Choroid plexus epithelial cell (primary cell): ENCODE data around the gene TBX1.
A peak's percentile ranks its signal among the peaks of the same experiment; 100 is the strongest.

Experiments used
- DNase-seq: peaks from one replicate; pipeline ENCODE4 v3.0.0-alpha.2; 2010; ENCODE audit warnings: low read depth
- H3K4me3 ChIP-seq: 2 replicates; pipeline ENCODE4 v1.5.1; 2011; ENCODE audit warnings: low read depth, mild to moderate bottlenecking, control low read depth, low read length, moderate library complexity
- TF ChIP-seq, protein P1 (sequence below): conservative IDR thresholded peaks from 2 replicates; pipeline ENCODE4 v1.5.1; 2011; ENCODE audit warnings: low read depth, mild to moderate bottlenecking, control low read depth, inconsistent platforms, low read length, moderate library complexity

Gene TBX1

DNA sequence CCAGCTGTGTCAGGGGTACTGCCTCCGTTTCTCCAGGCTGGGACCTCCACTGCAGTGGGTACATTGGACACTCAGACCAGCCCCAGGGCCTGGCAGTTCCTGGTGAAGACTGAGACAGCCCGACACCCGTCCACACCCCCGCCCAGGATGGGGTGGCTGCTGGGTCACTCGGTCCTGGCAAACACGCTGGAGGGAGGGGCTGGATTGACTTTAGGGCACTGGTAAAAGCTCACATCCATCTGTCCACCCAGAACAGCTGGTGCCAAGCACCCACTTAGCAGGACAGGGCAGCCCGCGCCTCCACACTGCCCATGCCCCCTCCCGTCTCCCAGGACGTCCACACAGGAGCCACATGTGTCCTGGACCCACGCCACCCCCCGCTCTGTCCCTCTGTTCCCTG, 10.7 kb upstream of the TBX1 start:
- TF ChIP-seq, protein P1, sequence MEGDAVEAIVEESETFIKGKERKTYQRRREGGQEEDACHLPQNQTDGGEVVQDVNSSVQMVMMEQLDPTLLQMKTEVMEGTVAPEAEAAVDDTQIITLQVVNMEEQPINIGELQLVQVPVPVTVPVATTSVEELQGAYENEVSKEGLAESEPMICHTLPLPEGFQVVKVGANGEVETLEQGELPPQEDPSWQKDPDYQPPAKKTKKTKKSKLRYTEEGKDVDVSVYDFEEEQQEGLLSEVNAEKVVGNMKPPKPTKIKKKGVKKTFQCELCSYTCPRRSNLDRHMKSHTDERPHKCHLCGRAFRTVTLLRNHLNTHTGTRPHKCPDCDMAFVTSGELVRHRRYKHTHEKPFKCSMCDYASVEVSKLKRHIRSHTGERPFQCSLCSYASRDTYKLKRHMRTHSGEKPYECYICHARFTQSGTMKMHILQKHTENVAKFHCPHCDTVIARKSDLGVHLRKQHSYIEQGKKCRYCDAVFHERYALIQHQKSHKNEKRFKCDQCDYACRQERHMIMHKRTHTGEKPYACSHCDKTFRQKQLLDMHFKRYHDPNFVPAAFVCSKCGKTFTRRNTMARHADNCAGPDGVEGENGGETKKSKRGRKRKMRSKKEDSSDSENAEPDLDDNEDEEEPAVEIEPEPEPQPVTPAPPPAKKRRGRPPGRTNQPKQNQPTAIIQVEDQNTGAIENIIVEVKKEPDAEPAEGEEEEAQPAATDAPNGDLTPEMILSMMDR: no peak
- DNase-seq: no peak
- no peak overlapping the region for H3K4me3 ChIP-seq

DNA sequence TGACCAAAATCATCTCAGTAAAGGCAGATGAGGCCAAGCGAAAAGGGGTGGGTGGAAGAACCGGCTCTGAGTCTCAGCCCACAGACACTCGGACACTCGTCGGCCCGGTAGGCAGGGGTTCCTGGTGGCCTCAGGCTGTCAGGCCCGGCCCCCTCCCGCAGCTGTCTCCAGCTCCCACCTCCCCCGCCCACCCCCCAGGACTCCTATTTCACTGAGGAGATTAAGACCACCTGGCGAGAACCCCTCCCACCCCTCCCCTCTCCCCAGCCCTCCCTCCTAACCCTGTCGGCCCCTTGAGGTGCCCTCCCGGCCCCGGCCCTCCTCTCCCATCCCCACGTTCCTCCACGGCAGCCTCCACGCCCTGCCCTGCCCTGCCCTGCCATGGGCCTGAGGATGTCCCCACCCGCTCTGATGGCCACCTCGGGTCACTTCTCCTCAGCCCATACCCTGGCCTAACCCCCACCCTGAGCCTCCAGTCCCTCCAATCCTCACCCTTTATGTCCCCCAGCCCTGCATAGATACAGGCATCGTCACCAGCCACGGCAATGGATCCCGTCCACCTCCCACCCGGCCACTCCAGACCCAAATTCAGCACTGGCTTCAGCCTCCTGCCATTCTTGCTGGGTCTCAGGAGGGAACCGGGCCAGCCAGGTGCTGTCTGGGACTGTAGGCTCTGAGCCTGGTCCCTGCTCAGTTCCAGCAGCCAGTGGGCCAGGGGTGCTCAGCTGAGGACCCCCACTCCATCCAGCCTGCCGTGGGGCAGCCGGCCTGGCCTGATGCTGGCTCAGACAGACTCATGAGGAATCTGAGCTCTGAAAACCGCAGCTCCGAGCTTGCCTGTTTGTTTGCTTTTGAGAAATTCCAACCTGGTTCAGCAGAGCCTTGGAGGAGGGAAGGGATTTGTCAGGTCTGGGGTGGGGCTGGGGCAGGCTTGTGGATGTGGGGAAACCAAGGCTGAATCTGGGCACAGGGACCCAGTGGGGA, 9.8 kb upstream of the TBX1 start:
- peak; percentile 71 for DNase-seq
- no peak overlapping the region for H3K4me3 ChIP-seq
- TF ChIP-seq, protein P1: no peak

DNA sequence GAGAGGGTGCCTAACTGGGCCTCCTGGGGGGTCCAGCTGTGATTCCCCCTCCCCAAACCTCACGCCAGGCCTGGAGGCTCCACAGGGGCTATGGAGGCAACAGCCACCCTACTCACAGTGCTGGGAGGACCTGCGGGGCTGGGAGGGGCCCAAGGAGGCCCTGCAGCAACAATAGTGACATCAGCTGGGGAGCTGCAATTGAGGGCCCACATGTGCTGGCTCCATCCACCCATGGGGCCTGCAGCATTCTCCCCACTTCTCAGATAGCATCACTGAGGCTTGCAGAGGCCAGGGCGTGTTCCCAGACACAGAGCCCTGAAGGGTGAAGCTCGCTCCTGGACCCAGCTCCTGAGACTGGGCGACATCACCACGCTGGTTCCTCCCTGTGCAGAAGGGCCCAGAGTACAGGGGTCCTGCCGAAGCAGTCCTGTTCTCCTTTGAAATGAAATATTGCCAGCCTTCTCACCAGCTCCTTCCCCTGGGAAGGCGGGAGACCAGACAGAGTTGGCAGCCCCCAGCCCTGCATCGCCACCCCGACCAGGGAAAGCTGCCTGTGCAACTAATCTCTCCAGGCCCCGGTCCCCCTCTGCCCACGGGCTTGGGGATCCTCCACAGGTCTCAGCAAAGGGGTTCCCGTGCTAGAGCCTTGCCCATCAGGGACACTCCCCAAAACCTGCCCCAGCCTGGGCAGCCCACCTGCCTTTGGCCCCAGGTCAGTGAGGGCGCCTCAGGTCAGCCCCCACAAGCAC, 8.9 kb upstream of the TBX1 start:
- DNase-seq: no peak
- TF ChIP-seq, protein P1: no peak
- H3K4me3 ChIP-seq: no peak overlapping the region

DNA sequence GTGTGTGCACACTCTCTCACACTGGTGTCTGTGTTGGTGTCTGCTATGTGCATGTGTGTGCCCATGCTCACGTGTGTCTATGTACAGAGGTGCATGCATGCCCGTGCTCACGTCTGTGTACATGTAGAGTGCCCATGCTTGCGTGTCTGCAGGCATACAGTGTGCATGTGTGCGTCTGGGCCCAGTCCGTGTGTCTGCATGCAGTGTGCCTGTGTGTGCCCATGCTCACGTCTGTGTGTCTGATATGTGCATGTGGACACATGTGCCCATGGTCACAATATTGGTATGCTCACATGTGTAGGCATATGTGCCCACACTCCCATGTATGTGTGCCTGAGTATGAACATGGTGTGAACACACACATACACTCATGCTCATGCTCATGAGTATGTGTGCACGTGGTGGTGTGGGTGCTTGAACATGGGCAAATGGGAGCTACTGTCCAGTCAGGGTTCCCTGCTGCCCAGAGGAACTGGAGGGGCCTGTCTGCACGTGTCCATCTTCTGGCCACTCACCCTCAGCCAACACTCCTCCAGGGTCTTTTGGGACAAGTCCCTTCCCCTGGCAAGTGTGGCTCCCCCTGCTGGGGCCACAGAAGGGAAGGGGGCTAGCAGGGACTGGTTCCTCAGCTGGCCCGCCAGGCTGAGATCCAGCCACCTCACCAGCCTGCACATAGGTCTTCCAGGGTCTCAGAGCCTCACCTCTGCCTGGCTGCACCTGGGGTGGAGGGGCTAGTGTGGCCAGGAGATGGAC, 7.3 kb upstream of the TBX1 start:
- TF ChIP-seq, protein P1: peak; percentile 15
- no peak overlapping the region for H3K4me3 ChIP-seq
- DNase-seq: no peak

DNA sequence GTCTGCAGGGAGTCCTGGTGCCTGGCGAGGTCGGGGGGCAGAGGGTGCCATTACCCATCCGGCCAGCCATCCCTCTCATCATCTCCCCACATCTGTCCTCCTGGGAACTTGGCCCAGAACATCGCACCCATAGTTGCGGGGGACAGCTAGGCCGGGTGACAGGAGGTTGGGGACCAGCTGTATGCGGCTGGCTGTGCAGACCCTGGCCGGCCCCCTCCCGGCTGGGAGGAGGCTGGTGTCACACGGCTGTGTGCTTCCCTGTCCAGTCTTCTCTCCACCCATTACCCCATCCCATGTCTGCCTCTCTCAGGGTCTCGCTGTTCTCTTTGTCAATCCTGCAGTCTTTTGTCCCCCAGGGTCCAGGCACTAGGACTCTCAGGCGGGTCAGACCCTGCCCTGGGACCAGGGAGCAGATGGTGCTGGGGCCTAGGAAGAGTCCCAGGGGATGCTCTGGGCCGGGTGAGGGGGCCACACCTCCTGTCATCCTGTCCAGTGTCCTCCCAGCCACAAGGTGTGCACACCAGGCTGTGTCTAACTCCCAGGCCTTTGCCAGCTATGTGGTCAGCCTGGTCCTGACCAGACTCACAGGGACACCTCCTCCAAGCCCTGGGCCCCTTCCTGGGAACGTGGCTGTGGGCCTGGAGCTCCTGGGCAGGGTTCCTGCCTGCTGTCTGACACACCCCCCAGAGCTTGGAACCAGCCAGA, 6.4 kb upstream of the TBX1 start:
- TF ChIP-seq, protein P1: no peak
- DNase-seq: no peak
- H3K4me3 ChIP-seq: no peak overlapping the region

DNA sequence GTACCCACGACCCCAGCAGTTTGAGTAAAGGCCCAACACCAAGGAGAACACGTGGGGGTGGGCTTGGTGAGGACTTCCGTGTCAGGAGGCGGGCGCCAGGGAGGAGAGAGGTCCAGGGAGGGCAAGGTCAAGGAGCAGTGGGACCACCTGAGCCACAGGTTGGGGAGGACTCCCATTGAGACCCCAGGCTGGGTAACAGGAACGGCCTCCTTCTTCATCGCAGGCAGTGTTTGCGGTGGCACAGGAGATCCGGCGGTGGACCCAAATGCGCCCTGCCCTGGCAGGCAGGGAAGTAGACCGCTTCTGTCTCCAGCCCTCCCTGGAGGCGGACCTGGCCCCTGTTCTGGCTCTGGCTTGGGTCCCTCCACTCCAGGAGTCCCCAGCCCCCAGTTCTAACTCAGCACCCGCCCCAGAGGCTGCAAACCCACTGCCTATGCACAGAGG, 5.9 kb upstream of the TBX1 start:
- H3K4me3 ChIP-seq: no peak overlapping the region
- no peak for DNase-seq
- TF ChIP-seq, protein P1: no peak
